ENCODE measurements around the gene DUSP23. TPM values are rescaled to one million over a fixed set of nuclear protein-coding genes. Genes with fewer than 3 reads are reported as not detected.

DUSP23 gene
- total and polyA plus RNA-seq, 2 experiments from 2014 or later, result 56.3 to 97.6 TPM

DNA sequence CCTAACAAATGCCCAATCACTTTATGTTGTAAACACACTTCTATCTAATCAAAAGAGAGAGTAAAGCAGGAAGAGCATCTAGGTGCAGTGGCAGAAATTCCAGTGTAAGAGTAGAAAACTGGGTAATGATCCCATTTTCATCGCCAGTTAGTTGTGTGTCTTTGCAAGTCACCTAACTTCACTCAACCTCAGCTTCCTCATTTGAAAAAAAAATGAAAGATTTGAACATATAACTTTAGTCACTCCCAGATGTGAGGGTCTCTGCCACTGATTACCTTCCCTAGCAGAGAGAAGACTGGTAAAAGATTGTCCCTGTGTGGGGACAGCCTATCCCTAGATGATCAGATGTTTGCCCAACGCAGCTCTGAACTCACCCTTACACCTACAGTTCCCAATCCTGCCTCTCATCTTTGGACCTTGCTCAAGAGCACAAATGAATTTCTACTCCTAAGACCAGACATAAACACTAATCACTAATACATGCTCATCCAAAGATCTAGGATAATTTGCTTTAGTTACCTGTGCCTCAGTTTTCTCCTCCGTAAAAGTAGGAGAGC is 25.2 kb upstream of the DUSP23 start:
- ATAC-seq, result no peak
- H3K9me3 Mint-ChIP-seq, result no peaks in the 10 kb centered on the region
- H4K20me1 ChIP-seq (replicated peaks; ENCODE audit: insufficient read depth), result no peaks in the 10 kb centered on the region
- H3K4me3 ChIP-seq, result no peak overlapping the region
- H3K4me1 ChIP-seq (ENCODE audit: insufficient read depth), result no peaks in the 10 kb centered on the region
- H2AFZ ChIP-seq, result no peak overlapping the region
- H3K36me3 ChIP-seq (ENCODE audit: insufficient read depth), result no peaks in the 10 kb centered on the region
- H3K27me3 ChIP-seq (ENCODE audit: insufficient read depth), result no peaks in the 10 kb centered on the region
- H3K79me2 ChIP-seq (replicated peaks; ENCODE audit: insufficient read depth), result no peaks in the 10 kb centered on the region
- H3K36me3 Mint-ChIP-seq (ENCODE audit: low read depth), result no peaks in the 10 kb centered on the region
- H3K4me3 Mint-ChIP-seq, result no peak overlapping the region
- no peak for DNase-seq (ENCODE audit: low spot score)
- H3F3A ChIP-seq (replicated peaks; ENCODE audit: low read depth), result no peaks in the 10 kb centered on the region
- H3K9me2 ChIP-seq (ENCODE audit: insufficient read depth), result 0 out of 2 replicates have a peak, but pooled peaks cover 3% of the 10 kb centered on the region
- H3K27ac Mint-ChIP-seq, result no peak overlapping the region
- no peaks in the 10 kb centered on the region for H3K4me1 Mint-ChIP-seq
- no peak overlapping the region for H3K4me2 ChIP-seq
- TF ChIP-seq STAT1 (IDR thresholded peaks at IDR 0.05; ENCODE audit: unreplicated experiment), result no peak
- TF ChIP-seq ZNF331 (CRISPR knock-in tag; IDR thresholded peaks at IDR 0.05; ENCODE audit: low read depth), result no peak
- TF ChIP-seq NANOG (IDR thresholded peaks at IDR 0.05; ENCODE audit: borderline replicate concordance), result no peak
- TF ChIP-seq, protein P1, sequence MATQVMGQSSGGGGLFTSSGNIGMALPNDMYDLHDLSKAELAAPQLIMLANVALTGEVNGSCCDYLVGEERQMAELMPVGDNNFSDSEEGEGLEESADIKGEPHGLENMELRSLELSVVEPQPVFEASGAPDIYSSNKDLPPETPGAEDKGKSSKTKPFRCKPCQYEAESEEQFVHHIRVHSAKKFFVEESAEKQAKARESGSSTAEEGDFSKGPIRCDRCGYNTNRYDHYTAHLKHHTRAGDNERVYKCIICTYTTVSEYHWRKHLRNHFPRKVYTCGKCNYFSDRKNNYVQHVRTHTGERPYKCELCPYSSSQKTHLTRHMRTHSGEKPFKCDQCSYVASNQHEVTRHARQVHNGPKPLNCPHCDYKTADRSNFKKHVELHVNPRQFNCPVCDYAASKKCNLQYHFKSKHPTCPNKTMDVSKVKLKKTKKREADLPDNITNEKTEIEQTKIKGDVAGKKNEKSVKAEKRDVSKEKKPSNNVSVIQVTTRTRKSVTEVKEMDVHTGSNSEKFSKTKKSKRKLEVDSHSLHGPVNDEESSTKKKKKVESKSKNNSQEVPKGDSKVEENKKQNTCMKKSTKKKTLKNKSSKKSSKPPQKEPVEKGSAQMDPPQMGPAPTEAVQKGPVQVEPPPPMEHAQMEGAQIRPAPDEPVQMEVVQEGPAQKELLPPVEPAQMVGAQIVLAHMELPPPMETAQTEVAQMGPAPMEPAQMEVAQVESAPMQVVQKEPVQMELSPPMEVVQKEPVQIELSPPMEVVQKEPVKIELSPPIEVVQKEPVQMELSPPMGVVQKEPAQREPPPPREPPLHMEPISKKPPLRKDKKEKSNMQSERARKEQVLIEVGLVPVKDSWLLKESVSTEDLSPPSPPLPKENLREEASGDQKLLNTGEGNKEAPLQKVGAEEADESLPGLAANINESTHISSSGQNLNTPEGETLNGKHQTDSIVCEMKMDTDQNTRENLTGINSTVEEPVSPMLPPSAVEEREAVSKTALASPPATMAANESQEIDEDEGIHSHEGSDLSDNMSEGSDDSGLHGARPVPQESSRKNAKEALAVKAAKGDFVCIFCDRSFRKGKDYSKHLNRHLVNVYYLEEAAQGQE (IDR thresholded peaks at IDR 0.05; ENCODE audit: unreplicated experiment), result no peak
- no peak for TF ChIP-seq JUNB (IDR thresholded peaks at IDR 0.05; ENCODE audit: unreplicated experiment)
- TF ChIP-seq EZH2phosphoT487 (IDR thresholded peaks at IDR 0.05; ENCODE audit: unreplicated experiment), result no peak
- TF ChIP-seq, protein P2, sequence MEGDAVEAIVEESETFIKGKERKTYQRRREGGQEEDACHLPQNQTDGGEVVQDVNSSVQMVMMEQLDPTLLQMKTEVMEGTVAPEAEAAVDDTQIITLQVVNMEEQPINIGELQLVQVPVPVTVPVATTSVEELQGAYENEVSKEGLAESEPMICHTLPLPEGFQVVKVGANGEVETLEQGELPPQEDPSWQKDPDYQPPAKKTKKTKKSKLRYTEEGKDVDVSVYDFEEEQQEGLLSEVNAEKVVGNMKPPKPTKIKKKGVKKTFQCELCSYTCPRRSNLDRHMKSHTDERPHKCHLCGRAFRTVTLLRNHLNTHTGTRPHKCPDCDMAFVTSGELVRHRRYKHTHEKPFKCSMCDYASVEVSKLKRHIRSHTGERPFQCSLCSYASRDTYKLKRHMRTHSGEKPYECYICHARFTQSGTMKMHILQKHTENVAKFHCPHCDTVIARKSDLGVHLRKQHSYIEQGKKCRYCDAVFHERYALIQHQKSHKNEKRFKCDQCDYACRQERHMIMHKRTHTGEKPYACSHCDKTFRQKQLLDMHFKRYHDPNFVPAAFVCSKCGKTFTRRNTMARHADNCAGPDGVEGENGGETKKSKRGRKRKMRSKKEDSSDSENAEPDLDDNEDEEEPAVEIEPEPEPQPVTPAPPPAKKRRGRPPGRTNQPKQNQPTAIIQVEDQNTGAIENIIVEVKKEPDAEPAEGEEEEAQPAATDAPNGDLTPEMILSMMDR (conservative IDR thresholded peaks at IDR 0.05; ENCODE audit: low read depth in 2 of 2), result no peak
- TF ChIP-seq CREB1 (CRISPR knock-in tag; IDR thresholded peaks at IDR 0.05; ENCODE audit: low read depth), result no peak
- TF ChIP-seq ZNF114 (CRISPR knock-in tag; IDR thresholded peaks at IDR 0.05), result no peak
- no peak for TF ChIP-seq ETS1 (IDR thresholded peaks at IDR 0.05)
- TF ChIP-seq POLR2AphosphoS5 (IDR thresholded peaks at IDR 0.05; ENCODE audit: low read depth), result no peak
- TF ChIP-seq, protein P3, sequence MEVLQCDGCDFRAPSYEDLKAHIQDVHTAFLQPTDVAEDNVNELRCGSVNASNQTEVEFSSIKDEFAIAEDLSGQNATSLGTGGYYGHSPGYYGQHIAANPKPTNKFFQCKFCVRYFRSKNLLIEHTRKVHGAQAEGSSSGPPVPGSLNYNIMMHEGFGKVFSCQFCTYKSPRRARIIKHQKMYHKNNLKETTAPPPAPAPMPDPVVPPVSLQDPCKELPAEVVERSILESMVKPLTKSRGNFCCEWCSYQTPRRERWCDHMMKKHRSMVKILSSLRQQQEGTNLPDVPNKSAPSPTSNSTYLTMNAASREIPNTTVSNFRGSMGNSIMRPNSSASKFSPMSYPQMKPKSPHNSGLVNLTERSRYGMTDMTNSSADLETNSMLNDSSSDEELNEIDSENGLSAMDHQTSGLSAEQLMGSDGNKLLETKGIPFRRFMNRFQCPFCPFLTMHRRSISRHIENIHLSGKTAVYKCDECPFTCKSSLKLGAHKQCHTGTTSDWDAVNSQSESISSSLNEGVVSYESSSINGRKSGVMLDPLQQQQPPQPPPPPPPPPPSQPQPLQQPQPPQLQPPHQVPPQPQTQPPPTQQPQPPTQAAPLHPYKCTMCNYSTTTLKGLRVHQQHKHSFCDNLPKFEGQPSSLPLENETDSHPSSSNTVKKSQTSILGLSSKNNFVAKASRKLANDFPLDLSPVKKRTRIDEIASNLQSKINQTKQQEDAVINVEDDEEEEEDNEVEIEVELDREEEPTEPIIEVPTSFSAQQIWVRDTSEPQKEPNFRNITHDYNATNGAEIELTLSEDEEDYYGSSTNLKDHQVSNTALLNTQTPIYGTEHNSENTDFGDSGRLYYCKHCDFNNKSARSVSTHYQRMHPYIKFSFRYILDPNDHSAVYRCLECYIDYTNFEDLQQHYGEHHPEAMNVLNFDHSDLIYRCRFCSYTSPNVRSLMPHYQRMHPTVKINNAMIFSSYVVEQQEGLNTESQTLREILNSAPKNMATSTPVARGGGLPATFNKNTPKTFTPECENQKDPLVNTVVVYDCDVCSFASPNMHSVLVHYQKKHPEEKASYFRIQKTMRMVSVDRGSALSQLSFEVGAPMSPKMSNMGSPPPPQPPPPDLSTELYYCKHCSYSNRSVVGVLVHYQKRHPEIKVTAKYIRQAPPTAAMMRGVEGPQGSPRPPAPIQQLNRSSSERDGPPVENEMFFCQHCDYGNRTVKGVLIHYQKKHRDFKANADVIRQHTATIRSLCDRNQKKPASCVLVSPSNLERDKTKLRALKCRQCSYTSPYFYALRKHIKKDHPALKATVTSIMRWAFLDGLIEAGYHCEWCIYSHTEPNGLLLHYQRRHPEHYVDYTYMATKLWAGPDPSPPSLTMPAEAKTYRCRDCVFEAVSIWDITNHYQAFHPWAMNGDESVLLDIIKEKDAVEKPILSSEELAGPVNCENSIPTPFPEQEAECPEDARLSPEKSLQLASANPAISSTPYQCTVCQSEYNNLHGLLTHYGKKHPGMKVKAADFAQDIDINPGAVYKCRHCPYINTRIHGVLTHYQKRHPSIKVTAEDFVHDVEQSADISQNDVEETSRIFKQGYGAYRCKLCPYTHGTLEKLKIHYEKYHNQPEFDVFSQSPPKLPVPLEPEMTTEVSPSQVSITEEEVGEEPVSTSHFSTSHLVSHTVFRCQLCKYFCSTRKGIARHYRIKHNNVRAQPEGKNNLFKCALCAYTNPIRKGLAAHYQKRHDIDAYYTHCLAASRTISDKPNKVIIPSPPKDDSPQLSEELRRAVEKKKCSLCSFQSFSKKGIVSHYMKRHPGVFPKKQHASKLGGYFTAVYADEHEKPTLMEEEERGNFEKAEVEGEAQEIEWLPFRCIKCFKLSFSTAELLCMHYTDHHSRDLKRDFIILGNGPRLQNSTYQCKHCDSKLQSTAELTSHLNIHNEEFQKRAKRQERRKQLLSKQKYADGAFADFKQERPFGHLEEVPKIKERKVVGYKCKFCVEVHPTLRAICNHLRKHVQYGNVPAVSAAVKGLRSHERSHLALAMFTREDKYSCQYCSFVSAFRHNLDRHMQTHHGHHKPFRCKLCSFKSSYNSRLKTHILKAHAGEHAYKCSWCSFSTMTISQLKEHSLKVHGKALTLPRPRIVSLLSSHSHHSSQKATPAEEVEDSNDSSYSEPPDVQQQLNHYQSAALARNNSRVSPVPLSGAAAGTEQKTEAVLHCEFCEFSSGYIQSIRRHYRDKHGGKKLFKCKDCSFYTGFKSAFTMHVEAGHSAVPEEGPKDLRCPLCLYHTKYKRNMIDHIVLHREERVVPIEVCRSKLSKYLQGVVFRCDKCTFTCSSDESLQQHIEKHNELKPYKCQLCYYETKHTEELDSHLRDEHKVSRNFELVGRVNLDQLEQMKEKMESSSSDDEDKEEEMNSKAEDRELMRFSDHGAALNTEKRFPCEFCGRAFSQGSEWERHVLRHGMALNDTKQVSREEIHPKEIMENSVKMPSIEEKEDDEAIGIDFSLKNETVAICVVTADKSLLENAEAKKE (CRISPR knock-in tag; IDR thresholded peaks at IDR 0.05), result no peak
- no peak for TF ChIP-seq EZH2 (IDR thresholded peaks at IDR 0.05; ENCODE audit: low read depth, unreplicated experiment)
- peaks cover 3% of the 10 kb centered on the region for H3K27me3 Mint-ChIP-seq (ENCODE audit: insufficient read depth, low read depth, poor library complexity)
- H3K27ac ChIP-seq (ENCODE audit: low read depth), result no peak overlapping the region
